Skeletal muscle tissue (tissue), 4 donors: ENCODE data around the gene KLRK1. TPM values are rescaled to one million over a fixed set of nuclear protein-coding genes. Genes with fewer than 3 reads are reported as not detected.
"Not testable (repeated sequence)": the region's sequence is repeated elsewhere in the genome, so short reads cannot be mapped to it uniquely, and the experiment has no call there.

Source experiments
- H3K27ac ChIP-seq: one replicate; pipeline ENCODE4 v1.7.0; 2013; ENCODE audit warnings: mild to moderate bottlenecking, low read depth, low read length, inconsistent platforms
- H3K27me3 ChIP-seq, 3 donors: one replicate each; pipeline ENCODE4 v1.7.0; 2013; ENCODE audit warnings: low read length in 3 of 3; ENCODE audit not compliant: control insufficient read depth in 3 of 3, insufficient read depth in 3 of 3
- H3K36me3 ChIP-seq, 3 donors: one replicate each; pipeline ENCODE4 v1.7.0; 2013; ENCODE audit warnings: low read length in 3 of 3; ENCODE audit not compliant: control insufficient read depth in 3 of 3, insufficient read depth in 3 of 3
- H3K4me1 ChIP-seq, 3 donors: one replicate each; pipeline ENCODE4 v1.7.0; 2013; ENCODE audit warnings: low read length in 3 of 3, mild to moderate bottlenecking in 3 of 3; ENCODE audit not compliant: control insufficient read depth in 3 of 3, insufficient read depth in 3 of 3
- H3K4me3 ChIP-seq, 3 donors: one replicate each; pipeline ENCODE4 v1.7.0; 2013; ENCODE audit warnings: low read length in 3 of 3
- H3K9ac ChIP-seq, 3 donors: one replicate each; pipeline ENCODE4 v1.7.0; 2013; ENCODE audit warnings: low read length in 3 of 3, mild to moderate bottlenecking in 3 of 3, moderate library complexity in 2 of 3, low read depth in 1 of 3
- H3K9me3 ChIP-seq, 3 donors: one replicate each; pipeline ENCODE4 v1.7.0; 2013; ENCODE audit warnings: low read length in 3 of 3; ENCODE audit not compliant: control insufficient read depth in 3 of 3
- total RNA-seq: library from RNA; depleted of rRNA; stranded (reverse); fragments of >200 nt; gene quantifications from one replicate; pipeline ENCODE4 v1.2.3, GENCODE V29; 2014
- donor health status: Osteomylitis.

KLRK1 gene
- total RNA-seq, 1 donor from 2014 or later, result 0.52 TPM

DNA sequence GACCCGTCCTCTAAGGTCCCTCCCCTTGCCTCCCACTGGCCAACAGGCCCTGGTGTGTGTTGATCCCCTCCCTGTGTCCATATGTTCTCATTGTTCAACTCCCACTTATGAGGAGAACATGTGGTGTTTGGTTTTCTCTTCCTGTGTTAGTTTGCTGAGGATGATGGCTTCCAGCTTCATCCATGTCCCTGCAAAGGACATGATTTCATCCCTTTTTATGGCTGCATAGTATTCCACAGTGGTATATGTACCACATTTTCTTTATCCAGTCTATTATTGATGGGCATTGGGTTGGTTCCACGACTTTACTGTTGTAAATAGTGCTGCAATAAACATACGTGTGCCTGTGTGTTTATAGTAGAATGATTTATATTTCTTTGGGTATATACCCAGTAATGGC is 38.4 kb downstream of the KLRK1 start:
- not testable (repeated sequence) for H3K9me3 ChIP-seq, H3K27ac ChIP-seq, H3K4me3 ChIP-seq

DNA sequence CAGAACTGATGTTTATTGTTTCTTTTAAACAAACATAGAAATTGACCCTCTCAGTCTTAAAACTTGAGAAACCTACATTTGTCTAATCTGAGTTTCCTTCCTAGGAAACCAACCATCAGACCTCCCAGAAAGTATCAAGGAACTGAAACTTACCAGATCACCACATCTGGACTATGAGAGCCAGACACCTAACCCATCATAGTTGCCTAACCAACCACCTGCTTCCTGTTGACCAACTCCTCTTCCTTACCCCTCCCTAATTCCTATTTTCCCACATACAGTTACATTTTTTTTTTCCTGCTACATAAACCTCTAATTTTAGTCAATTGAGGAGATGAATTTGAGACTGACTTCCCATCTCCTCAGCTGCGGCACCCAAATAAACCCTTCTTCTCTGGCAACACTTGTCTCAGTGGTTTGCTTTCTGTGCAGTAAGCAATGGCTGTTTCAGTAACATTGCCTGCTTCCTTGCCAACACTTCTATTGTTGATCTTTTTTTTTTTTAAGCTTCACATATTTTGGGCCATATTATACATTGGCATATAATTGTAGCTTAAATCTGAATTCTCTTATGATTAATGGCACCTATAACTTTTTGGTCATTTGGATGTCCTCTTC is 47.8 kb downstream of the KLRK1 start:
- H3K27me3 ChIP-seq, result no peaks in the 10 kb centered on the region

More for the DNA sequence above, 38.4 kb downstream of the KLRK1 start:
- not testable (repeated sequence) for H3K4me1 ChIP-seq, H3K36me3 ChIP-seq, H3K27me3 ChIP-seq, H3K9ac ChIP-seq

DNA sequence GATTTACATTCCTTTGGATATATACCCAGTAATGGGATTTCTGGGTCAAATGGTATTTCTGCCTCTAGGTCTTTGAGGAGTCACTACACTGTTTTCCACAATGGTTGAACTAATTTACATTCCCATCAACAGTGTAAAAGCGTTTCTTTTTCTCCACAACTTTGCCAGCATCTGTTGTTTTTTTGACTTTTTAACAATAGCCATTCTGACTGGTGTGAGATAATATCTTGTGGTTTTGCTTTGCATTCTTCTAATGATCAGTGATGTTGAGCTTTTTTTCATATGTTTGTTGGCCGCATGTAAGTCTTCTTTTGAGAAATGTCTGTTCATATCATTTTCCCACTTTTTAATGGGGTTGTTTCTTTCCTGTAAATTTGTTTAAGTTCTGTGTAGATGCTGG is 48.9 kb downstream of the KLRK1 start:
- H3K36me3 ChIP-seq, H3K27ac ChIP-seq, H3K9ac ChIP-seq, H3K4me1 ChIP-seq, H3K9me3 ChIP-seq, H3K27me3 ChIP-seq, H3K4me3 ChIP-seq: not testable (repeated sequence)

More for the DNA sequence above, 47.8 kb downstream of the KLRK1 start:
- H3K27ac ChIP-seq, result no peak overlapping the region
- H3K9me3 ChIP-seq, result no peaks in the 10 kb centered on the region
- H3K4me1 ChIP-seq, result no peaks in the 10 kb centered on the region
- H3K36me3 ChIP-seq, result no peaks in the 10 kb centered on the region
- H3K9ac ChIP-seq, result no peak overlapping the region
- no peak overlapping the region for H3K4me3 ChIP-seq

DNA sequence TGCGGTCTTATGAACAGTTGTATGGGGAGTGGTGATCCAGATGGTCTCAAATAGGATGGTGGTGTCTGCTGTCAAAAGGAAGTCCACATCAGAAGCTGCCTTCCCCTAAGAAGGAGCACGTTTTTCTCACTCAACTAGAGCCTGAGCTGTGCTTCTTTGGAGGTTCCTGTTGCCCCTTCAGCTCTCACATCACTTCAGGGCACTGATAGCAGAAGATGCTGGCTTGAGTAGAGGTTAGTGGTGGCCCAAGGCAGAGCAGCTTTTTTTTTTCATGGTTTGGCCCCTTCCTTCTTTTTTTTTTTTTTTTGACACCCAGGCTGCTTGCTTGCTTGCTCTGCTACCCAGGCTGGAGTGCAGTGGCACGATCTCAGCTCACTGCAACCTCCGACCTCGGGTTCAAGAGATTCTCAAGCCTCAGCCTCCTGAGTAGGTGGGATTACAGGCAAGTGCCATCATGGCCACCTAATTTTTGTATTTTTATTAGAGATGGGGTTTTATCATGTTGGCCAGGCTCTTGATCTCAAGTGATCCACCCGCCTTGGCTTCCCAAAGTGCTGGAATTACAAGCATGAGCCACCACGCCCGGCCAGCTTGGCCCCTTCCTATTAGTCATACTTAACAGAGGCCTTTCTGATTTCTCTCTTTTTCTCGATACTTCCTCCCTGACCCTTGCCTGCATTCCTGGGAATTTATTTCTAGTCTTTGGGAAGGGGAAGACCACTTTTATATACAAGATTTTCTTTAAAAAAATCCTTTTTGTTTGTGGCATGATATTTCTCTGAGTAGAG is 50.6 kb downstream of the KLRK1 start:
- no peak overlapping the region for H3K27ac ChIP-seq
- H3K9me3 ChIP-seq, result no peaks in the 10 kb centered on the region
- no peaks in the 10 kb centered on the region for H3K27me3 ChIP-seq
- H3K4me1 ChIP-seq, result no peaks in the 10 kb centered on the region
- no peaks in the 10 kb centered on the region for H3K36me3 ChIP-seq
- no peak overlapping the region for H3K9ac ChIP-seq
- no peak overlapping the region for H3K4me3 ChIP-seq

DNA sequence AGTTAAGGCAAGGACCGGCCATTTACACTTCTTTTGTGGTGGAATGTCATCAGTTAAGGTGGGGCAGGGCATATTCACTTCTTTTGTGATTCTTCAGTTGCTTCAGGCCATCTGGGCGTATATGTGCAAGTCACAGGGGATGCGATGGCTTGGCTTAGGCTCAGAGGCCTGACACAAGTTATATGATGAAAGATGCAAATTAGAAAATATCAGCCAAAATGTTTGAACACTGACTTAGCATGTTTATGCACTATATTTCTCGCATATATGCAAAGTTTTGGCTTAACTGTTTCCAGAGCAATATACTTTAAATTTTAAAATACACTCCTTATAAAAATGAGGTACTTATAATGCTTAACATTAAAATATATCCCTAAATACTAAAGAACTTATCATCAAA is 51.4 kb downstream of the KLRK1 start:
- H3K4me1 ChIP-seq, H3K9me3 ChIP-seq, H3K9ac ChIP-seq, H3K27ac ChIP-seq, H3K4me3 ChIP-seq, H3K36me3 ChIP-seq, H3K27me3 ChIP-seq: not testable (repeated sequence)

DNA sequence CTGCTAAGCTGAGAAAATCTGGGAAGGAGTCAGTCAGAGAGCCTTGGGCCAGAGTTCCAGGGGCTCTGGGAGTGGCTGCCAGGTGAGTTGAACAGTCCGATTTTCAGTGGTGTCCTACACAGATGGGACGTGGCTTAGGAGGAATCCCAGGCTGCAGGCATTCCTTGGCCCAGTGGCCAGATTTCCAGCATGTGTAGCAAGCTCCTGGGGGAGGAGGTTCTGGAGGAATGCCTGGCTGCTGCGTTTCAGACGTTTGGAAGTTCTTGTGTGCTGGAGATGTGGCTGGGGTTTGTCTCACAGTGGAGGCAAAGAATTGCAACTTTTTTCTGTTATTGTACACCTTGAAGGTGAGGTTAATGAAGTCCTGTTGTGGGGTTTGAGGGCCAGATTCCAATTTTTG is 53.6 kb downstream of the KLRK1 start:
- not testable (repeated sequence) for H3K4me3 ChIP-seq, H3K4me1 ChIP-seq

DNA sequence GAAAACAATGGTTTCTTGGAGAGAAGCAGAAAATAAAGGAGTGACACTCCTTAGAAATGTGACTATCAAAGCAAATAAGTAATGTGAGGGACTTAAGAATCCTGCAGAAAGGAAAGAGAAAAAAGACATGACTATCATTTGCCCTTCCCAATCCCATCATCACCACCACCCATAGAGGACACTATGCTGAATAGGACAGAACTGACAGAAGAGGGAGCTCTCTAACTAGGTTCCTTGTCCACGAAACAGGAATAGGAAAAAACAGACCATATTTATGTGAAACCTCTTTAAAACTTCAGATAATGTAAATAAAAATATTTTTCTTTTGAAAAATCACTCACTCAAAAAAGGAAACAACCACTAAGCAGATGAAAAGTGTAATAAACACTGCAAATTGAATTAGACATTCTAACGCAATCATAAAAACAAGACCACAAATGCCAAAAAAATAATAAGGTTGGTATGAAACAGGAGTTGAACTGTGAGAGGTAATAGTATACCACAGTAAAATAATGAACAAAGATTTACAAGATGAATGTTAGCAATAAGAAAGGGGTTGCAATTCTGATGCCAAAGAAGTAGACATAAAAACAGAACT is 58.1 kb downstream of the KLRK1 start:
- Histone ChIP-seq H3K4me3 (no peak overlapping the region), H3K36me3 (no peaks in the 10 kb centered on the region), H3K27me3 (no peaks in the 10 kb centered on the region), H3K9me3 (peaks cover 0 to under 1% (median 0%) of the 10 kb centered on the region in 3 donors), H3K27ac (no peak overlapping the region), H3K4me1 (no peaks in the 10 kb centered on the region), H3K9ac (no peak overlapping the region)

More for the DNA sequence above, 53.6 kb downstream of the KLRK1 start:
- H3K27ac ChIP-seq, H3K9me3 ChIP-seq, H3K27me3 ChIP-seq, H3K36me3 ChIP-seq, H3K9ac ChIP-seq: not testable (repeated sequence)

DNA sequence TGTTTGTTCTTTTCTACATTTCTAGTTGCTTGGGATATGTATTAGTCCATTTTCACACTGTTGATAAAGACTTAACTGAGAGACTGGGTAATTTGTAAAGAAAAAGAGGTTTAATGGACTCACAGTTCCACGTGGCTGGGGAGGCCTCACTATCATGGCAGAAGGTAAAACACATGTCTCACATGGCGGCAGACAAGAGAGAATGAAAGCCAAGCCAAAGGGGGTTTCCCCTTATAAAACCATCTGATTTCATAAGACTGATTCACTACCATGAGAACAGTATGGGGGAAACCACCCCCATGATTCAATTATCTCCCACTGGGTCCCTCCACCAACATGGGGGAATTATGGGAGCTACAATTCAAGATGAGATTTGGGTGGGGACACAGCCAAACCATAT is 61.1 kb downstream of the KLRK1 start:
- H3K4me3 ChIP-seq, H3K27ac ChIP-seq, H3K27me3 ChIP-seq, H3K36me3 ChIP-seq, H3K4me1 ChIP-seq, H3K9ac ChIP-seq, H3K9me3 ChIP-seq: not testable (repeated sequence)
